Stimulated activated CD4-positive, alpha-beta T cell treated with anti-CD3 and anti-CD28 coated beads, Interleukin-15, amount 100 ng/mL, for 48 hours (primary cell): Measurements from ENCODE around the gene QRFPR.
"Not testable (repeated sequence)": the region's sequence is repeated elsewhere in the genome, so short reads cannot be mapped to it uniquely, and the experiment has no call there.

Experiments
- DNase-seq, 2 donors: peaks; one replicate each; pipeline ENCODE4 v3.0.0-alpha.2; 2020; ENCODE audit warnings: low read depth in 2 of 2

QRFPR gene

GRCh38 chr4:121339824-121340223 is 41.0 kb downstream of the QRFPR start:
- no peak for DNase-seq

- DNase-seq: no peak
Measured at GRCh38 chr4:121339307-121339706, 41.5 kb downstream of the QRFPR start.

GRCh38 chr4:121338518-121338917 is 42.3 kb downstream of the QRFPR start:
- DNase-seq: no peak

- no peak for DNase-seq
Measured at GRCh38 chr4:121336706-121337105, 44.1 kb downstream of the QRFPR start.

GRCh38 chr4:121330180-121330665 is 50.6 kb downstream of the QRFPR start:
- DNase-seq: no peak

GRCh38 chr4:121326597-121326996 is 54.2 kb downstream of the QRFPR start:
- no peak for DNase-seq

GRCh38 chr4:121324331-121324730 is 56.5 kb downstream of the QRFPR start:
- no peak for DNase-seq

- DNase-seq: no peak
Measured at GRCh38 chr4:121321466-121321865, 59.4 kb downstream of the QRFPR start.

GRCh38 chr4:121316091-121316490 is 64.7 kb downstream of the QRFPR start:
- no peak for DNase-seq

GRCh38 chr4:121313430-121313829 is 67.4 kb downstream of the QRFPR start:
- not testable (repeated sequence) for DNase-seq

- DNase-seq: no peak
Measured at GRCh38 chr4:121308828-121309227, 72.0 kb downstream of the QRFPR start.

GRCh38 chr4:121308328-121308663 is 72.5 kb downstream of the QRFPR start:
- DNase-seq: no peak

- peak; percentile 11 to 36 for DNase-seq
Measured at GRCh38 chr4:121307445-121308327, 73.1 kb downstream of the QRFPR start.

- no peak for DNase-seq
Measured at GRCh38 chr4:121306931-121307330, 73.9 kb downstream of the QRFPR start.

GRCh38 chr4:121304893-121305292 is 75.9 kb downstream of the QRFPR start:
- no peak for DNase-seq

GRCh38 chr4:121299367-121299766 is 81.5 kb downstream of the QRFPR start:
- DNase-seq: no peak

- DNase-seq: no peak
Measured at GRCh38 chr4:121283319-121283718, 97.5 kb downstream of the QRFPR start.

GRCh38 chr4:121280425-121280824 is 100.4 kb downstream of the QRFPR start:
- no peak for DNase-seq

- no peak for DNase-seq
Measured at GRCh38 chr4:121278811-121279368, 101.9 kb downstream of the QRFPR start.
